Gastroesophageal sphincter (tissue), 4 donors: ENCODE results near the gene TFF2. TPM values are rescaled to one million over a fixed set of nuclear protein-coding genes. Genes with fewer than 3 reads are reported as not detected.

Source experiments
- ATAC-seq: fragments of 150-250 bp; one replicate; pipeline ENCODE4 v1.9.1; 2016; ENCODE audit warnings: mild to moderate bottlenecking, moderate library complexity
- H3K27ac ChIP-seq, 4 donors: fragments of 200-600 bp; sonication (generic) in 3 of 4; 1 replicate in 3 of 4; 2 replicates in 1 of 4; pipeline ENCODE4 v1.5.1; 2016 to 2019
- H3K27me3 ChIP-seq: fragments of 200-600 bp; sonication (generic); one replicate; pipeline ENCODE4 v1.5.1; 2019
- H3K36me3 ChIP-seq, 2 donors: fragments of 200-600 bp; sonication (generic); one replicate each; pipeline ENCODE4 v1.5.1; 2019; ENCODE audit warnings: control low read depth in 1 of 2
- H3K4me1 ChIP-seq, 3 donors: fragments of 200-600 bp; sonication (generic); 1 replicate in 2 of 3; 2 replicates in 1 of 3; pipeline ENCODE4 v1.5.1; 2016 to 2019; ENCODE audit warnings: control low read depth in 2 of 3
- H3K4me3 ChIP-seq, 2 donors: fragments of 200-600 bp; sonication (generic); one replicate each; pipeline ENCODE4 v1.5.1; 2019; ENCODE audit warnings: mild to moderate bottlenecking in 1 of 2, moderate library complexity in 1 of 2
- H3K9me3 ChIP-seq, 3 donors: fragments of 200-600 bp; sonication (generic); one replicate each; pipeline ENCODE4 v1.5.1; 2017 to 2019; ENCODE audit warnings: control low read depth in 2 of 3
- CTCF ChIP-seq, 4 experiments: fragments of 200-600 bp in 2 of 4; fragments of 450-650 bp in 2 of 4; sonication (generic) in 1 of 4; IDR thresholded peaks; one replicate each; pipeline ENCODE4 v1.5.1; 2017 to 2019; ENCODE audit warnings: antibody characterized with exemption in 4 of 4, mild to moderate bottlenecking in 2 of 4, moderate library complexity in 2 of 4
- EP300 ChIP-seq: sonication (generic); formaldehyde crosslinking; IDR thresholded peaks from one replicate; pipeline ENCODE4 v1.6.1; 2017; ENCODE audit warnings: antibody characterized with exemption, mild to moderate bottlenecking
- POLR2A ChIP-seq, 2 donors: fragments of 450-650 bp; IDR thresholded peaks; one replicate each; pipeline ENCODE4 v1.6.1; 2017; ENCODE audit warnings: antibody characterized with exemption in 2 of 2, mild to moderate bottlenecking in 2 of 2, moderate library complexity in 1 of 2
- POLR2AphosphoS5 ChIP-seq: sonication (generic); formaldehyde crosslinking; IDR thresholded peaks from one replicate; pipeline ENCODE4 v1.6.1; 2017; ENCODE audit warnings: antibody characterized with exemption
- WGBS, 2 donors: methylation state at CpG; one replicate each; pipeline ENCODE4 v1.1.5; 2018; ENCODE audit warnings: low coverage in 1 of 2; 5-methylcytosine and 5-hydroxymethylcytosine counted together
- total RNA-seq, 4 donors: library from RNA; depleted of rRNA; stranded (reverse); fragments of >200 nt; gene quantifications; one replicate each; pipeline ENCODE4 v1.1.0, GENCODE V29; 2016

The TFF2 gene
- total RNA-seq, 4 donors from 2014 or later = not detected

GRCh38 chr21:42396799-42397745, 46.3 kb upstream of the TFF2 start:
- Histone ChIP-seq H3K9me3 (peaks cover 0 to 9% (median 0%) of the 10 kb centered on the region in 3 donors), H3K27ac (no peak overlapping the region), H3K4me3 (no peak overlapping the region), H3K27me3 (peaks cover 29% of the 10 kb centered on the region), H3K36me3 (no peaks in the 10 kb centered on the region), H3K4me1 (no peaks in the 10 kb centered on the region)
- WGBS, 2 donors = 74 to 86% methylated on average over 8 to 9 of the region's 19 CpGs
- TF ChIP-seq EP300 = no peak
- no peak for TF ChIP-seq POLR2A (IDR thresholded peaks at IDR 0.05)
- ATAC-seq = no peak

GRCh38 chr21:42395905-42396651, 45.3 kb upstream of the TFF2 start, which contains the start of gene TMPRSS3:
TMPRSS3 (minus strand) TSS chr21:42396052; CDS start chr21:42395417, 635 bp downstream.
- Histone ChIP-seq H3K4me1 (no peaks in the 10 kb centered on the region), H3K4me3 (no peak within 1 kb of the TSS), H3K9me3 (no peaks in the 10 kb centered on the region), H3K27ac (no peak within 1 kb of the TSS), H3K36me3 (no peaks in the 10 kb centered on the region), H3K27me3 (peaks cover 33% of the 10 kb centered on the region)
- no peak for TF ChIP-seq POLR2AphosphoS5
- TF ChIP-seq CTCF (IDR thresholded peaks at IDR 0.05) = no peak
- no peak for TF ChIP-seq EP300
- TF ChIP-seq POLR2A (IDR thresholded peaks at IDR 0.05) = no peak
- WGBS, 2 donors = 55 to 64% methylated on average over 10 of the region's 17 CpGs
- no peak for ATAC-seq

GRCh38 chr21:42395302-42395701, 44.5 kb upstream of the TFF2 start:
- no peak for ATAC-seq
- H3K4me1 ChIP-seq = no peaks in the 10 kb centered on the region
- no peak for TF ChIP-seq POLR2AphosphoS5
- TF ChIP-seq POLR2A (IDR thresholded peaks at IDR 0.05) = no peak
- TF ChIP-seq EP300 = no peak
- no peak for TF ChIP-seq CTCF (IDR thresholded peaks at IDR 0.05)
- WGBS, 2 donors = 88% methylated on average over 9 to 11 of the region's 11 CpGs
- H3K9me3 ChIP-seq = no peaks in the 10 kb centered on the region
- H3K4me3 ChIP-seq = no peak overlapping the region
- H3K27ac ChIP-seq = no peak overlapping the region
- H3K27me3 ChIP-seq = peaks cover 41% of the 10 kb centered on the region
- no peaks in the 10 kb centered on the region for H3K36me3 ChIP-seq

- peaks cover 55% of the 10 kb centered on the region for H3K27me3 ChIP-seq
- H3K27ac ChIP-seq = no peak overlapping the region
- H3K36me3 ChIP-seq = no peaks in the 10 kb centered on the region
- H3K9me3 ChIP-seq = no peaks in the 10 kb centered on the region
- WGBS, 2 donors = 48 to 63% methylated on average over 6 to 8 of the region's 8 CpGs
- no peaks in the 10 kb centered on the region for H3K4me1 ChIP-seq
- ATAC-seq = no peak
- H3K4me3 ChIP-seq = no peak overlapping the region
- TF ChIP-seq POLR2A (IDR thresholded peaks at IDR 0.05) (no peak), EP300 (no peak), POLR2AphosphoS5 (no peak), CTCF (IDR thresholded peaks at IDR 0.05) (no peak)
Observed at GRCh38 chr21:42393443-42393950, 42.7 kb upstream of the TFF2 start.

- Histone ChIP-seq H3K4me1 (no peaks in the 10 kb centered on the region), H3K27me3 (peaks cover 61% of the 10 kb centered on the region), H3K36me3 (no peaks in the 10 kb centered on the region), H3K27ac (no peak overlapping the region), H3K4me3 (no peak overlapping the region), H3K9me3 (no peaks in the 10 kb centered on the region)
- 74% methylated on average over 13 to 17 of the region's 17 CpGs for WGBS, 2 donors
- ATAC-seq = no peak
- TF ChIP-seq POLR2A (IDR thresholded peaks at IDR 0.05) (no peak), POLR2AphosphoS5 (no peak), EP300 (no peak), CTCF (IDR thresholded peaks at IDR 0.05) (no peak)
Observed at GRCh38 chr21:42392731-42393442, 42.1 kb upstream of the TFF2 start.
